Transverse colon (tissue), 4 donors: ENCODE results near the gene HSPA1L.

ENCODE experiments used
- CTCF ChIP-seq, 5 experiments: fragments of 200-600 bp in 3 of 5; fragments of 450-650 bp in 2 of 5; sonication (generic) in 3 of 5; IDR thresholded peaks; 1 replicate in 2 of 5; 2 replicates in 3 of 5; pipeline ENCODE4 v1.5.1; 2016 to 2017; ENCODE audit warnings: antibody characterized with exemption in 5 of 5, inconsistent platforms in 3 of 5, mild to moderate bottlenecking in 2 of 5, moderate library complexity in 1 of 5
- EP300 ChIP-seq: sonication (generic); formaldehyde crosslinking; IDR thresholded peaks from one replicate; pipeline ENCODE4 v1.6.1; 2017; ENCODE audit warnings: antibody characterized with exemption, low read depth
- POLR2A ChIP-seq: fragments of 450-650 bp; IDR thresholded peaks from one replicate; pipeline ENCODE4 v1.6.1; 2016; ENCODE audit warnings: antibody characterized with exemption, mild to moderate bottlenecking, moderate library complexity
- POLR2AphosphoS5 ChIP-seq, 3 donors: sonication (generic); formaldehyde crosslinking; IDR thresholded peaks; one replicate each; pipeline ENCODE4 v1.6.1; 2016; ENCODE audit warnings: antibody characterized with exemption in 3 of 3

DNA sequence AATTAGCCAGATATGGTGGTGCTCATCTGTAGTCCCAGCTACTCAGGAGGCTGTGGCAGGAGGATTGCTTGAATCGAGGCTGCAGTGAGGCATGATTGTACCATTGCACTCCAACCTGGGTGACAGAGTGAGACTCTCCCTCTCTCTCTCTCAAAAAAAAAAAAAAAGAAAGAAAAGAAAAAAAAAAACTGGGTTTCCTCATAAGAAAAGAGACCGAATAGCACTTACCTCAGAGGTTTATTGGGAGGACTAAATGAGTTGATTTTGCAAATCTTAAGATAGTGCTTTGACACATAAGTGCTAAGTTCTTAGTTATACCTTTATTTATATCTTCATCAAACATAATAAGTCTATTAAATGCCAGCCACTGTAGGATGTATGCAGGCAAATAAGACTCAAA, 44.2 kb downstream of the HSPA1L start:
- TF ChIP-seq POLR2A (no peak), CTCF (IDR thresholded peaks at IDR 0.05) (no peak), POLR2AphosphoS5 (IDR thresholded peaks at IDR 0.05) (no peak), EP300 (no peak)
